Smooth muscle cell (in vitro differentiated cells): ENCODE data around the gene PDSS2. TPM values are rescaled to one million over a fixed set of nuclear protein-coding genes. Genes with fewer than 3 reads are reported as not detected.

Experiments
- DNase-seq: peaks from one replicate; lab custom pipeline; 2025; ENCODE audit not compliant: unreplicated experiment; lab: John Stamatoyannopoulos, UW
- H2AFZ ChIP-seq: fragments of 200-600 bp; sonication (generic); 2 replicates; pipeline ENCODE4 v1.6.0; 2016; ENCODE audit warnings: antibody characterized with exemption, low read depth, mild to moderate bottlenecking
- H3F3A ChIP-seq: fragments of 200-600 bp; sonication (generic); 2 replicates; pipeline ENCODE4 v1.6.0; 2017; ENCODE audit warnings: antibody characterized with exemption, low read depth
- H3K27ac ChIP-seq: fragments of 200-600 bp; sonication (generic); 2 replicates; pipeline ENCODE4 v1.5.1; 2016; ENCODE audit warnings: low read depth, mild to moderate bottlenecking
- H3K27me3 ChIP-seq: fragments of 200-600 bp; sonication (generic); 2 replicates; pipeline ENCODE4 v1.6.1; 2016; ENCODE audit warnings: low read depth, mild to moderate bottlenecking
- H3K36me3 ChIP-seq: fragments of 200-600 bp; sonication (generic); 2 replicates; pipeline ENCODE4 v1.5.1; 2016; ENCODE audit warnings: low read depth
- H3K4me1 ChIP-seq: fragments of 200-600 bp; sonication (generic); 2 replicates; pipeline ENCODE4 v1.5.1; 2016; ENCODE audit warnings: low read depth
- H3K4me2 ChIP-seq: fragments of 200-600 bp; sonication (generic); 2 replicates; pipeline ENCODE4 v1.6.0; 2016; ENCODE audit warnings: mild to moderate bottlenecking
- H3K4me3 ChIP-seq: fragments of 200-600 bp; sonication (generic); 2 replicates; pipeline ENCODE4 v1.5.1; 2016; ENCODE audit warnings: mild to moderate bottlenecking
- H3K79me2 ChIP-seq: fragments of 200-600 bp; sonication (generic); 2 replicates; pipeline ENCODE4 v1.6.0; 2016; ENCODE audit warnings: low read depth, mild to moderate bottlenecking
- H3K9ac ChIP-seq: fragments of 200-600 bp; sonication (generic); 2 replicates; pipeline ENCODE4 v1.6.0; 2016; ENCODE audit warnings: low read depth
- H3K9me3 ChIP-seq: fragments of 200-600 bp; sonication (generic); replicated peaks from 2 replicates; pipeline ENCODE4 v1.5.1; 2016; ENCODE audit warnings: low read depth
- H4K20me1 ChIP-seq: fragments of 200-600 bp; sonication (generic); 2 replicates; pipeline ENCODE4 v1.6.0; 2016; ENCODE audit warnings: low read depth
- CTCF ChIP-seq: fragments of 200-600 bp; sonication (generic); IDR thresholded peaks from 2 replicates; pipeline ENCODE4 v1.5.1; 2017; ENCODE audit warnings: borderline replicate concordance, mild to moderate bottlenecking, antibody characterized with exemption; ENCODE audit not compliant: insufficient read depth, poor library complexity, severe bottlenecking
- WGBS: methylation state at CpG from one replicate; pipeline ENCODE4 v1.1.7; 2016; ENCODE audit warnings: low lambda C conversion rate; 5-methylcytosine and 5-hydroxymethylcytosine counted together
- polyA plus RNA-seq: library from polyadenylated mRNA; unstranded; fragments of >200 nt; fragmentation: Nextera tagmentation; extraction: Ambion mirVana; gene quantifications from 2 replicates; pipeline ENCODE4 v1.2.1, GENCODE V29; 2016
- total RNA-seq: library from RNA; depleted of rRNA; stranded (reverse); fragments of >200 nt; gene quantifications from 2 replicates; pipeline ENCODE4 v1.2.3, GENCODE V29; 2014

The PDSS2 gene
- total and polyA plus RNA-seq, 2 experiments from 2014 or later: 12.8 to 15.5 TPM

GRCh38 chr6:107216197-107216933 lies 243.0 kb downstream of the PDSS2 start:
- Histone ChIP-seq H3K36me3 (no peaks in the 10 kb centered on the region), H3F3A (no peaks in the 10 kb centered on the region), H4K20me1 (peaks cover 3% of the 10 kb centered on the region), H3K79me2 (no peaks in the 10 kb centered on the region), H3K27ac (no peak overlapping the region), H3K4me2 (no peak overlapping the region), H3K4me1 (no peaks in the 10 kb centered on the region), H2AFZ (no peak overlapping the region), H3K27me3 (no peaks in the 10 kb centered on the region), H3K9ac (no peak overlapping the region), H3K4me3 (no peak overlapping the region), H3K9me3 (no peaks in the 10 kb centered on the region)
- no peak for DNase-seq
- TF ChIP-seq CTCF: no peak
- WGBS: 90% methylated on average over 8 of the region's 8 CpGs

GRCh38 chr6:107215334-107215733 lies 244.0 kb downstream of the PDSS2 start:
- Histone ChIP-seq H2AFZ (no peak overlapping the region), H3K4me1 (no peaks in the 10 kb centered on the region), H3K79me2 (no peaks in the 10 kb centered on the region), H3K4me3 (no peak overlapping the region), H3K27me3 (no peaks in the 10 kb centered on the region), H3K9me3 (no peaks in the 10 kb centered on the region), H3K36me3 (no peaks in the 10 kb centered on the region), H3F3A (no peaks in the 10 kb centered on the region), H3K4me2 (no peak overlapping the region), H3K9ac (no peak overlapping the region), H3K27ac (no peak overlapping the region), H4K20me1 (peaks cover 3% of the 10 kb centered on the region)
- no peak for DNase-seq
- no peak for TF ChIP-seq CTCF
- WGBS: 93% methylated on average over 1 of the region's 1 CpG

- H3K36me3 ChIP-seq: no peaks in the 10 kb centered on the region
- no peak for TF ChIP-seq CTCF
- no peaks in the 10 kb centered on the region for H3K9me3 ChIP-seq
- H3K9ac ChIP-seq: no peak overlapping the region
- no peaks in the 10 kb centered on the region for H3K79me2 ChIP-seq
- H3K27ac ChIP-seq: no peak overlapping the region
- peaks cover 3% of the 10 kb centered on the region for H4K20me1 ChIP-seq
- H2AFZ ChIP-seq: no peak overlapping the region
- no peak overlapping the region for H3K4me2 ChIP-seq
- no peak overlapping the region for H3K4me3 ChIP-seq
- H3K27me3 ChIP-seq: no peaks in the 10 kb centered on the region
- DNase-seq: no peak
- H3K4me1 ChIP-seq: peaks cover 4% of the 10 kb centered on the region
- H3F3A ChIP-seq: no peaks in the 10 kb centered on the region
These were observed 244.7 kb downstream of the PDSS2 start for GRCh38 chr6:107214655-107215054.
